Choroid plexus epithelial cell (primary cell): ENCODE results near the gene MPP3.

Experiments used
- DNase-seq: peaks from one replicate; pipeline ENCODE4 v3.0.0-alpha.2; 2010; ENCODE audit warnings: low read depth
- H3K4me3 ChIP-seq: 2 replicates; pipeline ENCODE4 v1.5.1; 2011; ENCODE audit warnings: low read depth, mild to moderate bottlenecking, control low read depth, low read length, moderate library complexity
- TF ChIP-seq, protein P1 (sequence below): conservative IDR thresholded peaks from 2 replicates; pipeline ENCODE4 v1.5.1; 2011; ENCODE audit warnings: low read depth, mild to moderate bottlenecking, control low read depth, inconsistent platforms, low read length, moderate library complexity

MPP3 gene

DNA sequence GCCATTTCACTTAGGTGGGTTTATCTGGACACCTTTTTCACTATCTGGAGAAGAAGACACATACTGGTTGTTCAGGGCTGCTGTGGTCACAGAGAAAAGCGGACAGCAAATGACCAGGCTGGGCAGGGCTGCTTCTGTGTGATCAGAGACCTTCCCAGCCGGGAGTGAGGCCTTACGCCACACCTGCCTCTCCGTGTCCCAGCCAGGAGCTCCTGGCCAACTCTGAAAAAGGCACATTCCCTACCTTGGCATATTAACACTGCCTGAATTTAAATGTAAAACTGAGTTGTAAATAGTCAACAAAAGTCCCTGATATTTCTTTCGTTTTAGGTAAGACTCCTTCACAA lies 65.3 kb downstream of the MPP3 start:
- no peak overlapping the region for H3K4me3 ChIP-seq
- DNase-seq, result no peak
- TF ChIP-seq, protein P1, sequence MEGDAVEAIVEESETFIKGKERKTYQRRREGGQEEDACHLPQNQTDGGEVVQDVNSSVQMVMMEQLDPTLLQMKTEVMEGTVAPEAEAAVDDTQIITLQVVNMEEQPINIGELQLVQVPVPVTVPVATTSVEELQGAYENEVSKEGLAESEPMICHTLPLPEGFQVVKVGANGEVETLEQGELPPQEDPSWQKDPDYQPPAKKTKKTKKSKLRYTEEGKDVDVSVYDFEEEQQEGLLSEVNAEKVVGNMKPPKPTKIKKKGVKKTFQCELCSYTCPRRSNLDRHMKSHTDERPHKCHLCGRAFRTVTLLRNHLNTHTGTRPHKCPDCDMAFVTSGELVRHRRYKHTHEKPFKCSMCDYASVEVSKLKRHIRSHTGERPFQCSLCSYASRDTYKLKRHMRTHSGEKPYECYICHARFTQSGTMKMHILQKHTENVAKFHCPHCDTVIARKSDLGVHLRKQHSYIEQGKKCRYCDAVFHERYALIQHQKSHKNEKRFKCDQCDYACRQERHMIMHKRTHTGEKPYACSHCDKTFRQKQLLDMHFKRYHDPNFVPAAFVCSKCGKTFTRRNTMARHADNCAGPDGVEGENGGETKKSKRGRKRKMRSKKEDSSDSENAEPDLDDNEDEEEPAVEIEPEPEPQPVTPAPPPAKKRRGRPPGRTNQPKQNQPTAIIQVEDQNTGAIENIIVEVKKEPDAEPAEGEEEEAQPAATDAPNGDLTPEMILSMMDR, result no peak

DNA sequence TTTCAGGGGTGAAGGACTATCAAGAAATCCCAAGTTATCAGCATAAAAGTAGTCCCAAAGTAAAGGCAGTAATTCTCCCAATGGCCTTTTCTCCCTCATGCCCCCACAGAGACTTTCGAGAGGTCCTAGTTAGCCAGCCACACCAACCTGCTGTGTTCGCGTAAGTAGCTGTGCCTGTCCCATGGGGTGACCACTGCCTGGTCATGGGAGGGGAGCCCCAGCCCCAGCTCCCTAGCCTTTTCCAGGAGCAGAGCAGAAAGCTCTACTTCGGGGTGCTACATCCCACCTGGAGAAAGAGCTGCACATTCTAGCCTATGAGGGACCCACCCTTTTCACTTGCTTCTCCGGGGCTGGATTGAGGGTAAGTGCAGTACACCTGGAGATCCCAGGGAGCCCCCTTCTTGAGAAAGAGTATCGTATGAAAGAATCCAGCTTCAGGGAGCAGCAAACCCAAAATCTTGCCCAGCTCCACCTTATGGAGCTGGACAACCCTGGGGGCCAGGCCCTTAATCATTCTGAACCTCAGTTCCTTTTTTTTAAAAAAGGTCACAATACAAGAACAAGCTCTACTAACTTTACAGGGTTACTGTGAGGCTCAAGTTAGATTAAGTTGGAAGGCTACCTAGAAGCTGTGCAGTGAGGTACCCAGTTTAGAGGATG lies 65.8 kb downstream of the MPP3 start:
- no peak for DNase-seq
- TF ChIP-seq, protein P1, result no peak
- H3K4me3 ChIP-seq, result no peak overlapping the region

DNA sequence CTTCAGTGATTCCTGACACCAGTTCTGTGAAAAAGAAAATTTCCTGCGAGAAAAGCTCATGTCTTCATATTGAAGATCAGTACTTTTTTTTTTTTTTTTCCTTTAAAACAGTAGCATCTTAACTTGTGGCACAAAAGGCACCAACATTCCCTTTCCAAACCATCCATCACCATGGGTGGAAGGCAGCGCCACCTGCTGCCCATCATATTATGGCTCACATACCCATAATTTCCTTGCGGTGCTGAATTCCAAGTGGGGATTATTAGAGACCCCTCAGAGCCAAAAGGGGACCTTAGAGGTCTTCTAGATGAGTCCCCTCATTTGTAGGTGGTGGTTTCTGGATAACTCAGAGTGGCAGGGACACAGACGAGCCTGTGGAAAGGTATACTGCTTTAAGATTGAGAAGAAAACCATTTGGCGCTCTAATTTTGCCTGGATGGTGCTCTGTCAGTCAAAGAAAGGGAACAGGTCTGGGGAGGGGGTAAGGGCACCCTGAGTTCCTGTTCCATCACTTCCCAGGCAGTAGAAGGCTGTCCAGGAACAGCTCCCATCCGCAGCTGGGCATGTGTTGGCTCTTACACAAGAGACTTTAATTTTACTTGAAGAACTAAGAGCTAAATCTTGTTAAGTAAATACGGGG lies 66.4 kb downstream of the MPP3 start:
- TF ChIP-seq, protein P1, result peak; percentile 88
- DNase-seq, result peak; percentile 71

DNA sequence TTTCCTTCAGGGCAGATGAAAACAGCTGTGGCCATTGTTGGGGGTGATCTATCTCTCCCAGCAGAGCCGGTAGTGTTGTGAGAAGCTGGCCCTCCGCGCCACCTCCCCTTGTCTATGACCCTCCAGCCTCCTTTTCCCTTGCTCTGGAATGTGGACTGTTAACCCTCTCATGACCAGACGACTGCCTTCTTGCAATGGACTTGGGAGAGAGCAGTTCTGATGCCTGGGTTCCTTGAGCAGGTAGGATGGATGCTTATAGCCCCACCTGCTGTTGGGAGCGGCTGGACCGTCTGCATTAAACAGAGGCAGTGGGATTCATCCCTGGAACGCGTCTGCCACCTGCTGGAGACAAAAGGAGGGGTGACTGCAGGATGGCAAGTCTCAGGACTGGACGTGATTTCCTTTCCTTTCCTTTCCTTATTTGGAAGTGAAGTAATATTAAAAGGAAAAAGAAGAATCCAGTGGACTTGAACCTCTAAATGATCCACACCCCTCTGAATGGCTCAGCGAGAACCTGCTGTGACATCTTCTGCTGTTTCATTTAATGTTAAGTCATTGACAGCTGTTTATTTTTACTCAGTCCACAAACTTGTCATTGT lies 72.6 kb downstream of the MPP3 start:
- TF ChIP-seq, protein P1, result peak; percentile 100
- no peak overlapping the region for H3K4me3 ChIP-seq
- DNase-seq, result peak; percentile 97

More for the DNA sequence above, 66.4 kb downstream of the MPP3 start:
- H3K4me3 ChIP-seq, result no peak overlapping the region

DNA sequence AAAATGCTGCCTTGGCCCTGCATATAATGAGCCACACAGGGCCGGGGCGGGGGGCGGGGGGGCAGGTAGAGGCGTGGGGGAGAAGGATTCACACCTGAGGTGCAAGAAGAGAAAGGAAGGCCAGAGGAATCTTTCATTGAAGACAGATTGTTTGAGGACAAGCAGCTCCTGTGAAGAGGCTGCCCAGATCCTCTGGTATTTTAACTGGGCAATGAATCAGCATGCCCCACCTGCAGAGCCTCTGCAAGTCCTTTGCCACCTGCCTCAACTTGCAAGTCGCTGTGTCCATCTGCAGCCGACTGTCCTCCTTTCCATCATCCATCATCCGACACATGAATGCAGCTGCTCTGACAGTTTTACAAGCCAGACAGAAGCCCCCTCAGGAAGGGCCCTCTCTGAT lies 73.1 kb downstream of the MPP3 start:
- TF ChIP-seq, protein P1, result no peak
- H3K4me3 ChIP-seq, result no peak overlapping the region
- no peak for DNase-seq

DNA sequence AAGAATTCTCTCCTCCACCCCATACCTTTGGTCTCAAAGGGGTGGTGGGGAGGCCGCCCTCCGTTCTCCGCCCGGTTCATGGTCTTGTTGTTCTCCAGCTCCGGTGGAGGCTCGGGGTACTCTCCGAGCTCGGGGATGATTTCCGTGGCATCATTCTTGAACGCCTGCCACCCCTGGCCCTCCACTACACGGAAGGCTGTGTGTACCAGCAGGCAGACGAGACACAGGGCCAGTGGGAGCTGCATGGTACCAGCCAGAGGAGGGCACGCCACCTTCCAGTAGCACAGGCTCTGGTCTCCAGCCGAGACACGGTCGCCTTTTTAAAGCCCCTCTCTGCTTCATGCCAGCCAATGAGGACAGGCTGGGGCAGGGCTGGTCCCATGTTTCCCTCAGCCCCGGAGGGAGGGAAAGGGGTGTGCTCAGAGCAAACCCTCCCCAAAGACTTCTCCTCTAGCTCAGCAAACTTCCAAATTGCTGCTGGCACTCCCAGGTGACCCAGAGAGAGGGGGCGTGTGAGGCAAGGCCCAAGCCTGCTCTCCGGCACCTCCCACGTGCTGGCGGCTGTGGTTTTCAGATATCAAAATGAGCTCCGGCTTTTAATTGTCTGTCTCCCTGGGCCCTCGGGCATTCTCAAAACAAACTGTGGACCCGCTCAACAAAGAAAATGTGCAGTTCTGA lies 74.3 kb downstream of the MPP3 start, which contains the start of gene SOST:
Gene SOST (minus strand): TSS at position 295 of the 678 bp plus-strand sequence. CDS start 50 bp downstream, at position 245.
- TF ChIP-seq, protein P1, result no peak
- no peak within 1 kb of the TSS for H3K4me3 ChIP-seq
- no peak for DNase-seq
